Brain microvascular endothelial cell (primary cell): ENCODE data around the gene SPX.

Experiments
- DNase-seq: peaks from one replicate; pipeline ENCODE4 v3.0.0-alpha.2; 2020
- H3K27ac ChIP-seq: fragments of 250-450 bp; sonication (Bioruptor Pico); 2 replicates; pipeline ENCODE4 v1.5.1; 2020; ENCODE audit warnings: mild to moderate bottlenecking, moderate library complexity
- H3K27me3 ChIP-seq: fragments of 250-450 bp; sonication (Bioruptor Pico); replicated peaks from 2 replicates; pipeline ENCODE4 v1.5.1; 2020; ENCODE audit warnings: mild to moderate bottlenecking
- H3K36me3 ChIP-seq: fragments of 250-450 bp; sonication (Bioruptor Pico); replicated peaks from 2 replicates; pipeline ENCODE4 v1.5.1; 2020; ENCODE audit warnings: mild to moderate bottlenecking
- H3K4me3 ChIP-seq: 2 replicates; pipeline ENCODE4 v1.5.1; 2011; ENCODE audit warnings: low read depth, mild to moderate bottlenecking, control low read depth, low read length, moderate library complexity
- in situ Hi-C: cut with HindIII; loops from 2 replicates; pipeline ENCODE4 v1.10.0; 2017; ENCODE audit warnings: low sequenced_read_pairs, low pct_ligation_motif_present
- TF ChIP-seq, protein P1 (sequence below): IDR thresholded peaks from 2 replicates; pipeline ENCODE4 v1.5.1; 2011; ENCODE audit warnings: low read depth, mild to moderate bottlenecking, moderate library complexity, low read length, control low read depth, inconsistent platforms; ENCODE audit errors: missing control alignments

The SPX gene

DNA sequence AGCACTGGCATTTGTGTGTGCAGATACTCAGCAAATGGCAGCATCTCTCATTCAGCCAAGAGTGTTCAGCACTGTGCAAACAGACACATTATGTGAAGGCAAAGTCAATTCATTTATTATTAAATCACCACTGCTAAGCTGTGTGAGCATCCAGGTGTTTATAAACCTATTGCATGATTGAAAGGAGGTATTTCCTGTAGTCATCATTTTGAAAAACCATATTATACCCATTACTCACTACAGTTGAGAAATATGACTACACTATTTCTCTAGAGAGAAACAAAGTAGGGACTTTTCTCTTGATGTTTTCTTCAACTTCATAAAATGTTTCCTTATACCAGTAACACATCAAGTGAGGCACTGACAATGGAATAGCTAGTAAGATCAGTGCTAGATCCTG, 13.7 kb downstream of the SPX start:
- Histone ChIP-seq H3K27ac (no peak overlapping the region), H3K36me3 (no peaks in the 10 kb centered on the region), H3K27me3 (no peaks in the 10 kb centered on the region), H3K4me3 (no peak overlapping the region)
- in situ Hi-C loops, result no loop called here
- DNase-seq, result no peak
- TF ChIP-seq, protein P1, sequence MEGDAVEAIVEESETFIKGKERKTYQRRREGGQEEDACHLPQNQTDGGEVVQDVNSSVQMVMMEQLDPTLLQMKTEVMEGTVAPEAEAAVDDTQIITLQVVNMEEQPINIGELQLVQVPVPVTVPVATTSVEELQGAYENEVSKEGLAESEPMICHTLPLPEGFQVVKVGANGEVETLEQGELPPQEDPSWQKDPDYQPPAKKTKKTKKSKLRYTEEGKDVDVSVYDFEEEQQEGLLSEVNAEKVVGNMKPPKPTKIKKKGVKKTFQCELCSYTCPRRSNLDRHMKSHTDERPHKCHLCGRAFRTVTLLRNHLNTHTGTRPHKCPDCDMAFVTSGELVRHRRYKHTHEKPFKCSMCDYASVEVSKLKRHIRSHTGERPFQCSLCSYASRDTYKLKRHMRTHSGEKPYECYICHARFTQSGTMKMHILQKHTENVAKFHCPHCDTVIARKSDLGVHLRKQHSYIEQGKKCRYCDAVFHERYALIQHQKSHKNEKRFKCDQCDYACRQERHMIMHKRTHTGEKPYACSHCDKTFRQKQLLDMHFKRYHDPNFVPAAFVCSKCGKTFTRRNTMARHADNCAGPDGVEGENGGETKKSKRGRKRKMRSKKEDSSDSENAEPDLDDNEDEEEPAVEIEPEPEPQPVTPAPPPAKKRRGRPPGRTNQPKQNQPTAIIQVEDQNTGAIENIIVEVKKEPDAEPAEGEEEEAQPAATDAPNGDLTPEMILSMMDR, result no peak

DNA sequence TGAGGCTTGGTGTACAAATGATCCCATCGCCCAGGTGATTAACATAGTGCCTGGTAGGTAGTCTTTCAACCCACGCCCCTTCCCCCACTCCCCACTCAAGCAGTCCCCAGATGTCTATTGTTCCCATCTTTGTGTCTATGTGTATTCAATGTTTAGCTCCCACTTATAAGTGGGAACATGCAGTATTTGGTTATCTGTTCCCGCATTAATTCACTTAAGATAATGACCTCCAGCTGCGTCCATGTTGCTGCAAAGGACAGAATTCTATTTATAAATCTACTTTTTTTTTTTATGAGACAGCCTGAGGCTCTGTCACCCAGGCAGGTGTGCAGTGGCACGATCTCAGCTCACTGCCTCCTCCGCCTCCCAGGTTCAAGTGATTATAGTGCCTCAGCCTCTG, 15.7 kb downstream of the SPX start:
- no peak overlapping the region for H3K27ac ChIP-seq
- TF ChIP-seq, protein P1, result no peak
- in situ Hi-C loops, result no loop called here

DNA sequence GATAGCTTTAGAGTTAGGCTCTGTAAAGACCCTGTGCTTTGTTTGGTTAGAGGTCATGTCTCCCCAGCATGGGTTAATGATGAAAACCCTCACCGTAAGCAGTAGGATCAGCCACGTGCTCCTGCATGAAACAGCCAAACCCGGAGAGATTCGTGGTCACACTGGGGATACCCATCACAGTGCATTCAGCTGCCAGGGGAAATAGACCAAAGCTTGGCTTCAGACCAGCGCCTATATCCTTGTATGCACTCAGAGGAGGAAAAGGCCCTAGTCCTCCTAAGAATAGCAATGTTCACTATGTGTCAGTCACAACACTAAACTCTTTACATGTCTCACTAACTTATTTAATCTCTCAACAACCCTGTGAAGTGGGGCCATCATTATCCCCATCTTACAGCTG, 16.3 kb downstream of the SPX start:
- H3K27me3 ChIP-seq, result no peaks in the 10 kb centered on the region
- in situ Hi-C loops, result no loop called here
- H3K27ac ChIP-seq, result no peak overlapping the region
- H3K4me3 ChIP-seq, result no peak overlapping the region
- no peak for DNase-seq
- H3K36me3 ChIP-seq, result no peaks in the 10 kb centered on the region
- TF ChIP-seq, protein P1, result no peak

More for the DNA sequence above, 15.7 kb downstream of the SPX start:
- no peak for DNase-seq
- no peaks in the 10 kb centered on the region for H3K36me3 ChIP-seq
- no peak overlapping the region for H3K4me3 ChIP-seq
- H3K27me3 ChIP-seq, result no peaks in the 10 kb centered on the region

DNA sequence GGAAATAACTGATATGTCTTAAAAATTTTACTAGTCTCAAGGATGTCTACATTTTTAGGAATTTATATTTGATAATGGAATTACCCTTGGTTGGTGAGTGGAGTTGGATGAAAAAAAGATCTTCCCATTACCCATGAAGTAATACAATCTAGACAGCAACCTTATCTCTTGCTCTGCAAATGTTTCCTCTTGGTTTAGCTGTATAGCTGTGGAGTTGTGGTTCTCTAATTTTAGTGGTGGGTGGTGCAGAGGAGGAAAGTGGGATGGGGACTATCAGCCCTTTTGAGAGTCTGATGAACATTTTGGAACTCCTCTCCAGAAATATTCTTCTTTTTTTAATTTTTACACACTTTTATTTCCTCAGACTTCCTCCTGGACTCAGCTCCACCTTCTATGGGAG, 17.1 kb downstream of the SPX start:
- TF ChIP-seq, protein P1, result no peak
- H3K4me3 ChIP-seq, result no peak overlapping the region
- in situ Hi-C loops, result no loop called here
- H3K27me3 ChIP-seq, result no peaks in the 10 kb centered on the region
- no peak for DNase-seq
- H3K27ac ChIP-seq, result no peak overlapping the region
- no peaks in the 10 kb centered on the region for H3K36me3 ChIP-seq

DNA sequence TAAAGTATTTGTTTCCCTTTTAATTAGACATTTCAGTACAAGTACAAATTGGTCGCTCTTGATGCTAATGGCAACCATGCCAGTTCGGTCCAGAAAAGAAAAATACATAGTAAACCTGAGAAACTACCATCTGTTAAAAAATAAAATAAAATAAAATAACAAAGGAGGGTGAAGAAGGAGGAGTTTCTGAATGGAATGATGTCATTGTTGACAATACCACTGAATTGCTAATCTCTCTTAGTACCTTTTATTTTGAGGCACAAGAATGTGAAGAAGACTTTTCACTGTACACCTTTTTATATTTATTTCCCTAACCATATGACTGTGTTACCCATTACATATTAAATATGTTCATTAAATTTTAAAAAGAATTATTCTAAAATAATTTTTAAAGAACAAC, 19.5 kb downstream of the SPX start:
- H3K27me3 ChIP-seq, result no peaks in the 10 kb centered on the region
- TF ChIP-seq, protein P1, result no peak
- in situ Hi-C loops, result no loop called here
- H3K27ac ChIP-seq, result no peak overlapping the region
- H3K4me3 ChIP-seq, result no peak overlapping the region
- no peak for DNase-seq
- H3K36me3 ChIP-seq, result no peaks in the 10 kb centered on the region

DNA sequence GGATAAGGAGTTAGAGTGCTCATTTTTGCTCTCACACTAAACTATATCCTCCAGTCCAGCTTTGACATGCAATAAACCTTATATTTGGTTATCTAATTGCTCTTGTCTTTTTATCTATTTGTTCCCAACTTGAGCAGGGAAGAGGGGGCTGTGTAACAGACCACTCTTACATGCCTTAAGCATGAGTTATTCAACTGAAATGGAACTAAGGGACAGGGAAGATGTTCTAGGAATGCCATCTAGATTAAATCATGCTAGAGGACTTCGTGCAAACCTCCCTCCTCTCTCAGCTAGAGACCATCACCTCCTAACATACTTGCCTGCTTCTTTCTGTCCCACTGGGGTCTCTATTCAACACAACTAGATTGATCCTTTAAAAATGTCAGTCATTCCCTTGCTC, 20.6 kb downstream of the SPX start:
- H3K27ac ChIP-seq, result no peak overlapping the region

More for the DNA sequence above, 20.6 kb downstream of the SPX start:
- no peaks in the 10 kb centered on the region for H3K27me3 ChIP-seq
- DNase-seq, result no peak
- no peaks in the 10 kb centered on the region for H3K36me3 ChIP-seq
- in situ Hi-C loops, result no loop called here
- TF ChIP-seq, protein P1, result no peak
- no peak overlapping the region for H3K4me3 ChIP-seq
